GM12872 (cell line): Measurements from ENCODE around the gene TCF19.

ENCODE experiments used
- TF ChIP-seq, protein P1 (sequence below): IDR thresholded peaks from 3 replicates; pipeline ENCODE4 v1.5.1; 2011; ENCODE audit warnings: low read depth, mild to moderate bottlenecking, low read length, moderate library complexity; ENCODE audit not compliant: insufficient read depth

Gene TCF19

GRCh38 chr6:31114970-31115849, 43.2 kb upstream of the TCF19 start:
- TF ChIP-seq, protein P1, sequence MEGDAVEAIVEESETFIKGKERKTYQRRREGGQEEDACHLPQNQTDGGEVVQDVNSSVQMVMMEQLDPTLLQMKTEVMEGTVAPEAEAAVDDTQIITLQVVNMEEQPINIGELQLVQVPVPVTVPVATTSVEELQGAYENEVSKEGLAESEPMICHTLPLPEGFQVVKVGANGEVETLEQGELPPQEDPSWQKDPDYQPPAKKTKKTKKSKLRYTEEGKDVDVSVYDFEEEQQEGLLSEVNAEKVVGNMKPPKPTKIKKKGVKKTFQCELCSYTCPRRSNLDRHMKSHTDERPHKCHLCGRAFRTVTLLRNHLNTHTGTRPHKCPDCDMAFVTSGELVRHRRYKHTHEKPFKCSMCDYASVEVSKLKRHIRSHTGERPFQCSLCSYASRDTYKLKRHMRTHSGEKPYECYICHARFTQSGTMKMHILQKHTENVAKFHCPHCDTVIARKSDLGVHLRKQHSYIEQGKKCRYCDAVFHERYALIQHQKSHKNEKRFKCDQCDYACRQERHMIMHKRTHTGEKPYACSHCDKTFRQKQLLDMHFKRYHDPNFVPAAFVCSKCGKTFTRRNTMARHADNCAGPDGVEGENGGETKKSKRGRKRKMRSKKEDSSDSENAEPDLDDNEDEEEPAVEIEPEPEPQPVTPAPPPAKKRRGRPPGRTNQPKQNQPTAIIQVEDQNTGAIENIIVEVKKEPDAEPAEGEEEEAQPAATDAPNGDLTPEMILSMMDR: no peak; the same call in 2 of the 3 replicates

DNA sequence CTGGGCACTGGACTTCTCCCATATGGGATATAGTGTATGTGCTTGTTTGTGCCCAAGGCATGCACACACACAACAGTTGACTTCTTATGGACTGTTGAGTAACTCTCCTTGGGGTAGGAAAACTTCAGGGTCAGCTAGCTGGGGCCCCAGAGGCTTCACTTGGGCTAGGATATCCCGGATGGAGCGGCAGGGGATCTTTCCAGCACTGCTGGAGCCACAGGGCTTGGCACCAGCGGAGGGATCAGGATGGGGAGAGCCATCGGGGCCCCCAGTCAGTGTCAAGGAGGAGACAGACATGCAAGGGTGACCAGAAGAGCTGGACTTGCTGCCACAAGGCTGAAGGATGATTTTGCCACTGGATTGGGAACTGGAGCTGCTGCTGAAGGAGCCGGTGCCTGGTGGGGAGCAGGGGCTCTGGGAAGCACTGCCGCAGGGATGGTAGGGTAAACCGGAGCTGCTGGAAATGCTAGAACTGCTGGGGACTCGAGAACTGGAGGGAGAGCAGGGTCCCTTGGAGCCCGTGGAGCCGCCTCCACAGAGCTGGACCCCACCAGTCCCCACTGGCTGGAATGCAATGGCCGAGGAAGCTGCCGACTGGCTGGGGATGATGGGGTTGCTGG, 42.3 kb upstream of the TCF19 start:
- TF ChIP-seq, protein P1: no peak

GRCh38 chr6:31116661-31117385, 41.6 kb upstream of the TCF19 start:
- TF ChIP-seq, protein P1: no peak

GRCh38 chr6:31118178-31118577, 40.2 kb upstream of the TCF19 start:
- TF ChIP-seq, protein P1: no peak

DNA sequence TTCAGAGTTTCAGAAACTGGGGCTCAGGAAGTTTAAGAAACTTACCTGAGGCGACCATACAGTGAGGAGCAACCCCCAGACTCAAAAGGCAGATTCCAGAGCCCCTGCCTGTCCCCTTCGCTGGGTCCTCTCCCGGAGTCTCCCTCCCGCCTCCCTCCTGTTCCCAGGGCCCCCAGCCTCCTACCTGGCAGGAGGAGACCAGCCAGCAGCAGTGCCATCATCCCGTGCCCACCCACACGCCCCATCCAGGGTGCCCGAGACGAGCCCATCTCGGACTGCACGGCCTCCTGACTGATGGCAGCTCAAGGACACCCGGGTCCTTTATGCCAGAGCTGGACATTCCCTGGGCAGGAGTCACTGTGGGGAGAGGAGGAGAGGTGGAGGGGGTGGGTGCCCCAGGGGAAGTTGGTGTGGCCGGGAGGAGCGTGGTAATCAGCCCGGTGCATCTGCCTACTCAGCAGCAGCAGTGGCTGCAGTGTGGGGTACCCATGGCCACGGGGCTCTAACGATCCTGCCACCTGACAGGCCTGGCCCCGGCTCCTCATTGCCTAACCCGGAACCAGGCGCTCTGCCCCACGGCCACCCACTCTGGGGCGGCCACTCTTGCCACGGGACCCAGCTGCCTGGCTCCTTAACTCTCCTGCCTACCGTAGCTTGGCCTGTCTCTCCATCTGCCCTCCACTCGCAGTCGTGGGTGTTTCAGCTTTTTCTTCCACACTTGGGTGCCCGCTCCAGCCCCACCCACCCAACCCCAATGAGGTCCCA, 38.1 kb upstream of the TCF19 start, which contains the start of gene CDSN:
TSS of gene CDSN (minus strand) at position 296 of the 765 bp plus-strand sequence. CDS start at position 269, 27 bp downstream.
- TF ChIP-seq, protein P1: no peak

- TF ChIP-seq, protein P1: no peak
These were observed 37.1 kb upstream of the TCF19 start for GRCh38 chr6:31121131-31121790.
